Medulla oblongata (tissue), 1 donor: ENCODE measurements around the gene MATCAP1.

Experiments
- DNase-seq: peaks from one replicate; pipeline ENCODE4 v3.0.0-alpha.2; 2015; ENCODE audit errors: extremely low spot score

The MATCAP1 gene

GRCh38 chr16:67208154-67208896, 24.6 kb upstream of the MATCAP1 start:
- DNase-seq: no peak

GRCh38 chr16:67207249-67208091, 23.7 kb upstream of the MATCAP1 start:
- no peak for DNase-seq

DNA sequence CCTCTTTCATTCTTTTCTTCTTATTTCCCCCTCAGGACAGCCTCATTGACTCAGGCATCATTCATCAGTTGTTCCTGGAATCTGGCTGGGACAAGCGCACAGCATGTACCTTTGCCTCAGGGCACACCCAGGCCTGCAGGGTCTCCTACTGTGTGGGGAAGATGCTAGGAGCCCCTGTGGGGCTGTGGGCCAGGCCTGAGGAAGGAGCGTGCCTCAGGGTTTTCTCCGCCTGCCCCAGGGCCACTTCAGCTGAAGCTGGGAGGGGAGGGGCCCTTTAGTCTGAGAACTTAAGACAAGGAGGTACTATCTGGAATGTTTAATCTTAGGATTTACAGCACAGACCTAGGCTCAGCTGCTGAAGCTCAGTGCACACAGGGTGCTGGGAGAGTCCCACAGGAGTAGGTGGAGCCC, 23.1 kb upstream of the MATCAP1 start:
- DNase-seq: no peak

DNA sequence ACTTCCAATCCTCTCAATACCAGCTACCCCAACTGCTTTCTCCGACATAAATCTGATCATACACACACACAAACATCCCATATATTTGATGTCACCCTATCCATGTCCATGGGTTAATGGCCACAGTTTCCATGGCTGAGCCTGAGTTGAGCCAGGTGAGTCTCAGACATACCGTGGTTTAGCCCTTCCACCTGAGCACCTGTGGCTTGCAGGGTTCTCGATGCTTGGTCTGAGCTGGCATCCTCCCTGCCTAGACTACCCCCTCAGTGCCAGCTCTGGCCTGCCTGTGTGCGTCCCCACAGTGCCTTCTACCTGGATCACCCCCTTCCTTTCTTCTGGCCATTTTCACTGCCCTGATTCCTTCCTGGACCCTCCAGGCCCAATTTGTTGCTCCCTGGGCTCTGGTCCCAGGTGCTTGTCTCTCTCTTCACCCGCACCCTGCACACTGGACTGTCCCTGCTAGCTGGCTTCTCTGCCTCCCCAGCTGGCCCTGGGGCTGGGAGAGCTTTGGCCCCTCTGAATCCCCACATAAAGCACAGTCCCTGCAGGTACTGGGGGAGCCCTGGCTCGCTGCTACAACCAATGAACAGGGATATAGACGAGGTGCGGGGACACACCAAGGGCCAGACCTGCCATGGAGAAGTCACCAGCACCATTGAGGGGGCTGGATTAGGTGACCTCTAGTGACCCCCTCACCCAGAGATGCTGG, 22.5 kb upstream of the MATCAP1 start:
- no peak for DNase-seq

GRCh38 chr16:67204076-67204475, 20.3 kb upstream of the MATCAP1 start:
- no peak for DNase-seq

GRCh38 chr16:67202956-67203493, 19.3 kb upstream of the MATCAP1 start:
- no peak for DNase-seq

DNA sequence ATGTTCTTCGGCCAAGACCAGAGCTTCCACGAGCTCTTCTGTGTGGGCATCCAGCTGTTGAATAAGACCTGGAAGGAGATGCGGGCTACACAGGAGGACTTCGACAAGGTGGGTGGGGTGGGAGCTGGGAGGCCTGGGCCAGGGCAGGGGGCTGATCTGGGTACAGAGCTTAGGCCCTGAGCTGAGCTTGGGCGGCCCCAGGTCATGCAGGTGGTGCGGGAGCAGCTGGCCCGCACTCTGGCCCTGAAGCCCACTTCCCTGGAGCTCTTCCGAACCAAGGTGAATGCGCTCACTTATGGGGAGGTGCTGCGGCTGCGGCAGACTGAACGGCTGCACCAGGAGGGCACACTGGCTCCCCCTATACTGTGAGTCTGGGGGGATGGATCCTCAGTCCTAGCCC, 18.7 kb upstream of the MATCAP1 start:
- DNase-seq: no peak

- no peak for DNase-seq
These were observed 17.9 kb upstream of the MATCAP1 start for GRCh38 chr16:67201411-67202345.

DNA sequence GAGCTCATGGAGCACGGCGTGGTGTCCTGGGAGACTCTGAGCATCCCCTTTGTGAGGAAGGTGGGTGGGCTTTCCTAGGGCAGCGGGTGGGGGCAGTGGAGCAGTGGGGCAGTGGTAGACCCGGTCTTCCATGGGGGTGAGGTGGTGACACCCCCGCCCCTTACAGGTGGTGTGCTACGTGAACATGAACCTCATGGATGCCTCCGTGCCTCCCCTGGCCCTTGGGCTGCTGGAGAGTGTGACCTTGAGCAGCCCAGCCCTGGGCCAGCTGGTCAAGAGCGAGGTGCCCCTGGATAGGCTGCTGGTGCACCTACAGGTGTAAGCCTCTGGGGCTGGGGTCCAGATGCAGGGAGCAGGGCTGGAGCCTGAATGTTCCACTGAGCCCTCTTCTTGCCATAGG, 16.7 kb upstream of the MATCAP1 start:
- DNase-seq: no peak

- no peak for DNase-seq
These were observed 16.0 kb upstream of the MATCAP1 start for GRCh38 chr16:67199808-67200198.

DNA sequence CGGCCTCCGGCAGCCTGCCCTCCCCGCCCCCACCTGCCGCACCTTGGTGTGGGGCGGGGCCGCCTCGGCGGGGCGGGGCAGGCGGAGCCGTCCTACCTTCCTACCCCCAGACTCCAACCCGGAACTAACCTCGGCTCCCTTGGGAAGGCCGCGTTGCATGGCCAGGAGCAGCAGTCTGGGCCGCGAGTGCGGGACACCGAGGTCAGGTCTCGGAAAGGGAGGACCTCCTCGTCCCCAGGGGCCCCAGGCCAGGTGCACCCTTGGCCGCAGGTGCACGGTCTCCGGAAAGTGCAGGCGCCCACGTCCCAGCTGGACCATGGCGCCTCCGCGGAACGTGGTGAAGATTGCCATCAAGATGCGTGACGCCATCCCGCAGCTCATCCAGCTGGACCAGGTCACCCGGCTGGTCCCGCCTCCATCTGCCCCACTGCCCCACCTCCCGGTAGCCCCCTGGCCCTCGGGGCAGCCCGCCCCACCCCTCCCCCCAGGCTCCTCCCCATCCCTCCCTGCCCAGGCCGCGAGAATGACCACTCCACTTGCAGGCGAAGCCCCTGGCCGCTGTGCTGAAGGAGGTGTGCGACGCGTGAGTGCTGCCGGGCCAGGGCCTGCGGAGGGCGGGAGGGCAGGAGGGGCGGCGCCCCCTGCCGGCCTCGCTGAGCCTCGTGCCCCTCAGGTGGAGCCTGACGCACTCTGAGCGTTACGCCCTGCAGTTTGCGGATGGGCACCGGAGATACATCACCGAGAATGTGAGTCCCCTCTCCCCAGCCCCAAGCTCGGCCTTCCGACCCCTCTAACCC, 15.4 kb upstream of the MATCAP1 start, which contains the start of gene ELMO3:
ELMO3 (plus strand) TSS at position 121 of the 797 bp plus-strand sequence; CDS start at position 317, 196 bp downstream.
- DNase-seq: no peak

DNA sequence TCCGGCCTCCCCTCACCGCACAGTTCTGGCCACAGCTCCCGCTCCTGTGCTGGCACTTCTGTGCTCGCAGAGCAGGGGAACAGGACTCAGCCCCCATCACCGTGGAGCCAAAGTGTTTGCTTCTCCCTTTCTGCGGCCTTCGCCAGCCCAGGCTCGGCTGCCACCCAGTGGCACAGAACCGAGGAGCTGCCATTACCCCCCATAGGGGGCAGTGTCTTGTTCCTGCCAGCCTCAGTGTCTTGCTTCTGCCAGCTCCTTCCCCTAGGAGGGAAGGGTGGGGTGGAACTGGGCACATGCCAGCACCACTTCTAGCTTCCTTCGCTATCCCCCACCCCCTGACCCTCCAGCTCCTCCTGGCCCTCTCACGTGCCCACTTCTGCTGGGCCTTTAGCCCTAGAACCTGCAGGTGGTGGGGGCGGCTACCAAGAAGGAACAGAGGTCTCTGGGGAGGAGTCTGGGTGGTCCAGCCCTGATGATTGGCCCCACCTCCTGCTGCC, 14.5 kb upstream of the MATCAP1 start:
- peak; percentile 69 for DNase-seq

DNA sequence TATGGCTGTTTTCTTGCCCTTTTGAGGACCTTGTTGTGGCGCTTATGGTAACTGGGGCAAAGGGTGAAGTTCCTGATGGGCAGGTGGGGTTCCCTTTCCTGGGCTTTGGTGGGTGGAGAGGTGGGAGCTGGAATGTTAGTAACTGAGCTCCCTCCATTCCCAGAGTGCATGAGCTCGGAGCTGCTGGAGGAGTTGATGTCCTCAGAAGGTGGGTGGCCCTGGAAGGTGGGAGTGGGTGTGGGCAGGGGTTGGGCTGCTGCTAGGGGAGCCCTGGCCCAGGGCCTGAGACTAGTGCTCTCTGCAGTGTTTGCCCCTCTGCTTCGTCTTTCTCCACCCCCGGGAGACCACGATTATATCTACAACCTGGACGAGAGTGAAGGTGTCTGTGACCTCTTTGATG, 13.9 kb upstream of the MATCAP1 start:
- DNase-seq: no peak

GRCh38 chr16:67196881-67197280, 13.1 kb upstream of the MATCAP1 start:
- DNase-seq: no peak

DNA sequence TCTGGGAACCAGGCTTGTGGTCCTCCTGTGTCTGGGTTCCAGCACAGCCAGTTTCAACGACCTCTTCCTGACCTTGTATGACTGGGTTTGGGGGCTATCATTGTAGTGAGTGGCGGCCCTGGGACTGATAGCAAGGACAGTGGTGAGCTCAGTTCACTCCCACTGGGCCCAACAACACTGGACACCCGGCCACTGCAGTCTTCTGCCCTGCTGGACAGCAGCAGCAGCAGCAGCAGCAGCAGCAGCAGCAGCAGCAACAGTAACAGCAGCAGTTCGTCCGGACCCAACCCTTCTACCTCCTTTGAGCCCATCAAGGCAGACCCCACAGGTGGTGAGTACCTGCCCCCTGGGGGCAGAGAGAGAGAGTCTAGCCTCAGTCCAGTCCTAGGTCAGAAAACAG, 11.9 kb upstream of the MATCAP1 start:
- no peak for DNase-seq

- DNase-seq: no peak
These were observed 10.5 kb upstream of the MATCAP1 start for GRCh38 chr16:67194260-67194659.

DNA sequence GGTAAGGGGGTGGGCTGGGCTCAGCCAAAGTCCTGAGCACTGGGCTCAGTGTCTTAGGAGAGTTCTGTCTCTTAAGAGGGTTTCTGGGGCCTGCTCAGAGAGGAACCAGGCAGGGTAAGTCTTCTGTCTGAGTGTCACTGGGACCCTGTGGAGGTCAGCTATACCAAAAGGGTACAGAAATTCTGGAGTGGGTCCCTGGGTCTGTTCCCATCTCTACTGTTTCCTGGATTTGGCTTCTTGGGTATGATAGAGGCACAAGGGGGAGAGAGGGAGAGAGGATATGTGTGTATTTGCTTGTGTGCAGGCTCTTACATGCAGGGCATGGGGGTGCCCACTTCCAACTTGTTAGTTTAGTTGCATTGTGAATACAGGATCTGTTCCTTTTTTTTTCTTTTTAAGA, 9.8 kb upstream of the MATCAP1 start:
- DNase-seq: no peak

GRCh38 chr16:67192781-67193361, 9.1 kb upstream of the MATCAP1 start:
- DNase-seq: no peak

GRCh38 chr16:67191995-67192681, 8.4 kb upstream of the MATCAP1 start, which contains the start of gene E2F4:
Gene E2F4 (plus strand): TSS chr16:67192155. CDS start chr16:67192228, 73 bp downstream.
- peak; percentile 97 for DNase-seq
